NCI-H82 (cell line): ENCODE results near the gene TBC1D1.
A peak's percentile ranks its signal among the peaks of the same experiment; 100 is the strongest.

Experiments used
- DNase-seq: peaks from one replicate; lab custom pipeline; 2025; lab: John Stamatoyannopoulos, UW

TBC1D1 gene

GRCh38 chr4:37991623-37992410 is 100.9 kb downstream of the TBC1D1 start:
- DNase-seq: no peak

- DNase-seq: no peak
Measured at GRCh38 chr4:37993806-37994205, 102.9 kb downstream of the TBC1D1 start.

- DNase-seq: no peak
Measured at GRCh38 chr4:37994569-37994968, 103.7 kb downstream of the TBC1D1 start.

GRCh38 chr4:37995299-37995821 is 104.5 kb downstream of the TBC1D1 start:
- DNase-seq: no peak

GRCh38 chr4:37995981-37996775 is 105.3 kb downstream of the TBC1D1 start:
- DNase-seq: no peak

- no peak for DNase-seq
Measured at GRCh38 chr4:37998226-37998625, 107.3 kb downstream of the TBC1D1 start.

- DNase-seq: no peak
Measured at GRCh38 chr4:37999000-37999716, 108.3 kb downstream of the TBC1D1 start.

- DNase-seq: no peak
Measured at GRCh38 chr4:37999965-38000364, 109.1 kb downstream of the TBC1D1 start.

GRCh38 chr4:38001927-38002326 is 111.0 kb downstream of the TBC1D1 start:
- no peak for DNase-seq

GRCh38 chr4:38002451-38003071 is 111.7 kb downstream of the TBC1D1 start:
- DNase-seq: no peak

GRCh38 chr4:38003102-38003501 is 112.2 kb downstream of the TBC1D1 start:
- DNase-seq: no peak

- DNase-seq: no peak
Measured at GRCh38 chr4:38003628-38004027, 112.7 kb downstream of the TBC1D1 start.

GRCh38 chr4:38004062-38004461 is 113.2 kb downstream of the TBC1D1 start:
- no peak for DNase-seq

GRCh38 chr4:38004887-38005286 is 114.0 kb downstream of the TBC1D1 start:
- DNase-seq: no peak

GRCh38 chr4:38005637-38006036 is 114.8 kb downstream of the TBC1D1 start:
- DNase-seq: no peak

- no peak for DNase-seq
Measured at GRCh38 chr4:38007645-38008044, 116.8 kb downstream of the TBC1D1 start.

GRCh38 chr4:38008571-38009021 is 117.7 kb downstream of the TBC1D1 start:
- peak; percentile 18 for DNase-seq

- DNase-seq: no peak
Measured at GRCh38 chr4:38009421-38009820, 118.5 kb downstream of the TBC1D1 start.

- no peak for DNase-seq
Measured at GRCh38 chr4:38009949-38010348, 119.1 kb downstream of the TBC1D1 start.

GRCh38 chr4:38011511-38012162 is 120.8 kb downstream of the TBC1D1 start:
- no peak for DNase-seq
